ENCODE results near the gene ARSJ.
"Not testable (repeated sequence)": the region's sequence is repeated elsewhere in the genome, so short reads cannot be mapped to it uniquely, and the experiment has no call there.

GRCh38 chr4:113924706-113925105, 54.7 kb downstream of the ARSJ start:
- TF ChIP-seq EZH2 (IDR thresholded peaks at IDR 0.05); POLR2AphosphoS5 (IDR thresholded peaks at IDR 0.05; ENCODE audit: borderline replicate concordance, low read depth, low read length): not testable (repeated sequence)

All from SK-N-MC (cell line).